Measurements from ENCODE around the gene STIM1.

DNA sequence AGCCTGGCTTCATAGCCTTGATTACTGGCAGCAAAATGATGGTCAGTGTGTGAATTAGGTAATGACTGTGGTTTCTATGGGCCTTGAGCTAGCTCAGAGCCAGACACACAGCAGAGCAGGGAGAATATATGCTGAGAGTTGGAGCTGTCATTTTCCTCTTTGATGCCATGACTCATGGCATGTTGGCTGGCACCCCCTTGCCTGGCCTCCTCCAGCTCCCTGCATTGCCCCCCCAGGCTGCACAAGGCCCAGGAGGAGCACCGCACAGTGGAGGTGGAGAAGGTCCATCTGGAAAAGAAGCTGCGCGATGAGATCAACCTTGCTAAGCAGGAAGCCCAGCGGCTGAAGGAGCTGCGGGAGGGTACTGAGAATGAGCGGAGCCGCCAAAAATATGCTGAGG lies 218.8 kb downstream of the STIM1 start:
- TF ChIP-seq, protein P1, sequence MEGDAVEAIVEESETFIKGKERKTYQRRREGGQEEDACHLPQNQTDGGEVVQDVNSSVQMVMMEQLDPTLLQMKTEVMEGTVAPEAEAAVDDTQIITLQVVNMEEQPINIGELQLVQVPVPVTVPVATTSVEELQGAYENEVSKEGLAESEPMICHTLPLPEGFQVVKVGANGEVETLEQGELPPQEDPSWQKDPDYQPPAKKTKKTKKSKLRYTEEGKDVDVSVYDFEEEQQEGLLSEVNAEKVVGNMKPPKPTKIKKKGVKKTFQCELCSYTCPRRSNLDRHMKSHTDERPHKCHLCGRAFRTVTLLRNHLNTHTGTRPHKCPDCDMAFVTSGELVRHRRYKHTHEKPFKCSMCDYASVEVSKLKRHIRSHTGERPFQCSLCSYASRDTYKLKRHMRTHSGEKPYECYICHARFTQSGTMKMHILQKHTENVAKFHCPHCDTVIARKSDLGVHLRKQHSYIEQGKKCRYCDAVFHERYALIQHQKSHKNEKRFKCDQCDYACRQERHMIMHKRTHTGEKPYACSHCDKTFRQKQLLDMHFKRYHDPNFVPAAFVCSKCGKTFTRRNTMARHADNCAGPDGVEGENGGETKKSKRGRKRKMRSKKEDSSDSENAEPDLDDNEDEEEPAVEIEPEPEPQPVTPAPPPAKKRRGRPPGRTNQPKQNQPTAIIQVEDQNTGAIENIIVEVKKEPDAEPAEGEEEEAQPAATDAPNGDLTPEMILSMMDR (IDR thresholded peaks at IDR 0.05), result no peak
- TF ChIP-seq POLR2A (IDR thresholded peaks at IDR 0.05; ENCODE audit: low read depth), result no peak

All from esophagus muscularis mucosa (tissue), 3 donors.